ENCODE data around the gene FRMD4B.

DNA sequence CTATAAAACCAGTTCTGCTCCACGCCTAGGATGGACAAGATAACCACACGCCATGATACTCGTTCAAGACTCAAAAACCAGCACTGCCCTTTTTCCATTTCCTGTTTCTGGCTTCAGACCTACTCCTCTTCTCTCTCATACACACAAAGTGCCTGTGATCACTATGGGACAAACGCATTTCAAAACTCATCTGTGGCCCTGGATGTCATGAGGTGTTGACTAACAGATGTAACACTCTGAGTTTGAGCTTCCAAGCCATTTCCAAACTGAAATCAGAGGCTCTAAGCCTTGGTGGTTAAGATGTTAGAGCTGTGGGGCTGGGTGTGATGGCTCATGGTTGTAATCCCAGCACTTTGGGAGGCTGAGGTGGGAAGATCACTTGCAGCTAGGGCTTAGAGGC is 207.8 kb downstream of the FRMD4B start:
- no peak for TF ChIP-seq GATA3 (IDR thresholded peaks at IDR 0.05; ENCODE audit: low read depth, low read length)
- no peak for TF ChIP-seq GATA2 (IDR thresholded peaks at IDR 0.05; ENCODE audit: low read depth, low read length)
